HUES6 (cell line): ENCODE results near the gene CHTF18.
"Not testable (repeated sequence)": the region's sequence is repeated elsewhere in the genome, so short reads cannot be mapped to it uniquely, and the experiment has no call there.

Source experiments
- H3K27ac ChIP-seq: 2 replicates; pipeline ENCODE4 v1.7.0; 2013; ENCODE audit warnings: low read depth, mild to moderate bottlenecking, low read length, inconsistent platforms
- H3K27me3 ChIP-seq: 2 replicates; pipeline ENCODE4 v1.6.1; 2013; ENCODE audit warnings: low read length; ENCODE audit not compliant: control insufficient read depth, insufficient read depth
- H3K36me3 ChIP-seq: 2 replicates; pipeline ENCODE4 v1.6.1; 2013; ENCODE audit warnings: low read length; ENCODE audit not compliant: control insufficient read depth, insufficient read depth
- H3K4me1 ChIP-seq: 2 replicates; pipeline ENCODE4 v1.6.1; 2013; ENCODE audit warnings: low read length; ENCODE audit not compliant: control insufficient read depth, insufficient read depth
- H3K4me3 ChIP-seq: 2 replicates; pipeline ENCODE4 v1.5.1; 2013; ENCODE audit warnings: low read depth, low read length
- H3K9ac ChIP-seq: one replicate; pipeline ENCODE4 v1.6.1; 2013; ENCODE audit warnings: mild to moderate bottlenecking, low read length
- H3K9me3 ChIP-seq: 2 replicates; pipeline ENCODE4 v1.6.1; 2013; ENCODE audit warnings: low read depth, low read length; ENCODE audit not compliant: control insufficient read depth, insufficient read depth

CHTF18 gene

DNA sequence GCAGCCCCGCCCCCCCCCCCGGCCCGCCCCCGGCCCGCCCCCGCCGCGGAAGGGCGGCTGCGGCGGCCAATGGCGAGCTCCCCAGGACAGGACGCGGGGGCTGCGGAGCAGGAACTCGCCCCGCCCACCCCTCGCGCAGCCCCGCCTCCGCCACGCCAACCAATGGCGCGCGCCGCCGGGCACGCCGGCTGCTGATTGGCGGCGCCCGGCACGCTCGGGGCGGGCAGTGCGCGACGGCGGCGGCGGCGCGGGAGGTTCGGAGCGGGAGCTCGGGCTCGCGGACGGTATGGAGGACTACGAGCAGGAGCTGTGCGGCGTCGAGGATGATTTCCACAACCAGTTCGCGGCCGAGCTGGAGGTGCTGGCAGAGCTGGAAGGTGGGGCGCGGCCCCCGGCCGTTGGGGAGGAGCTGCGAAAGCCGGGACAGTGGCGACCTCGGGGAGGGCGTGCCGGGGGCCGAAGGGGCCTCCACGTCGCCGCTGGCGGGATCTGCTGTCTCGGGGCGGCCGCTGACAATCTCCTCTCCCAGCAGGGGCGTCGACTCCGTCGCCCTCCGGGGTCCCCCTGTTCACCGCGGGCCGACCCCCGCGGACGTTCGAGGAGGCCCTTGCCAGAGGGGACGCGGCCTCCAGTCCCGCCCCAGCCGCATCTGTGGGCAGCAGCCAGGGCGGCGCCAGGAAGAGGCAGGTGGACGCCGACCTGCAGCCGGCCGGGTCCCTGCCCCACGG is at the start of gene CHTF18:
CHTF18 (plus strand) TSS at position 222 of the 728 bp plus-strand sequence; CDS start at position 287, 65 bp downstream.
- Histone ChIP-seq H3K9me3 (no peaks in the 10 kb centered on the region), H3K27ac (peak within 1 kb of the TSS; percentile 88), H3K4me1 (peaks cover 5% of the 10 kb centered on the region; the same call in 1 of the 2 replicates), H3K27me3 (no peaks in the 10 kb centered on the region), H3K36me3 (peaks cover 55% of the 10 kb centered on the region), H3K4me3 (peak within 1 kb of the TSS; percentile 93), H3K9ac (peak within 1 kb of the TSS; percentile 86)

DNA sequence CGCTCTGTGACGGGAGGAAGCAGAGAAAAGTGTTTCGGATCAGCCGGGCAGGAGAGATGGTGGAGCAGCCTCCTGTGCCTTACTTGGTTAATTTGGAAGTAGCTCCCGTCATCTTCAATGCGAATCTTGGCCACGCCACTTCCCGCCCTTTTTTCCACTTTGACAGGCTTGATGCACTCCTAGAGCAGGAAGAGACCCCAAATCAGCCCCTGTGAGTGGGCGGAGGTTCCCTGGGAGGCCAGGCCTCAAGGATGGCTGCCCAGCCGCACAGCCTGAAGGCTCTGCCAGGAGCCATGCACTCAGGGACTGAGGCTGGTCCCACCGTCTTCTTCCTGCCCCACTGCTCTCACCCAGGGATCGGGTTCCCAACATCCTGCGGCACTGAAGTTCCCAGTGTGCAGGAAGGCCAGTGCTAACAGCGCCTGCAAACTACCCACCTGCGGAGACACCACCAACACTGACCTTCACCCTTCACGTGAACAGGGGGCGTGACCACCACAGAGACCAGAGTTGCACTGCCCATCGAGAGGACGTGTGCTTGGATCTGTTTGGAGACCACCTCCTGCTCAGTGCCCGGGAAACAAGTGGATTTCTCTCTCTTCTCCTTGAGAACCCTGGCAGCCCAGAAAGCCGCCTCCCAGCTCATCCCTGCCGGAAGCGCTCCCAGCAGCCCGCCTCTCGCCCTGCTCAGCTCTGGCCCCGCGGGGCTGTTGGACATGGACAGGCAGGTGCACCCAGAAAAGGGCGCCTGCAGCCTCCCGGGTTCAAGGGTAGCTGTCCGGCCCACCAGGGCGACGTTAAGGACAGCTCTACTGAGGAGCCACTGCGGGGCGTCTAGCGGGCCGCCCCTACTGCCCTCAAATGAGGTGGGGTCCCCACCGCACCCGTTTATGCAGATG is 48.6 kb upstream of the CHTF18 start:
- peak overlapping the region; percentile 56 for H3K9ac ChIP-seq
- no peak overlapping the region for H3K27ac ChIP-seq
- no peaks in the 10 kb centered on the region for H3K9me3 ChIP-seq
- H3K4me1 ChIP-seq, result peaks cover 11% of the 10 kb centered on the region
- no peaks in the 10 kb centered on the region for H3K27me3 ChIP-seq
- peaks cover 25% of the 10 kb centered on the region for H3K36me3 ChIP-seq
- H3K4me3 ChIP-seq, result peak overlapping the region; percentile 97

DNA sequence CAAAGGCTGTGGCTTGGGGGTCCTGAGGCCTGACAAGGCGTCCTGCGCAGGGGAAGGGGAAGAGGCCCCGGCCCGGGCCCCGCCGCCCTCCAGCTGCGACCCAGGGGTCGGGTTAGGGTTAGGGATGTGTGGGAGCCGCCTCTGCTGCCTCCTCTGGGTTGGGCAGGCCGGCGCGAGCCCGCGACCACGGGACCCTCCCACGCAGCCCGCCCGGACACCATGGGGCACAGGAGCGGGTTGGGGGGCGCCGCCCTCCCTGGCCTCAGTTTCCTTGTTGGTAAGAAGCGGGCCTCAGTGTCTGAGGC is 48.0 kb upstream of the CHTF18 start:
- Histone ChIP-seq H3K9ac (peak overlapping the region; percentile 56), H3K4me1 (peaks cover 11% of the 10 kb centered on the region), H3K4me3 (peak overlapping the region; percentile 97), H3K27ac (peak overlapping the region; percentile 82), H3K36me3 (peaks cover 19% of the 10 kb centered on the region), H3K9me3 (no peaks in the 10 kb centered on the region), H3K27me3 (no peaks in the 10 kb centered on the region)

DNA sequence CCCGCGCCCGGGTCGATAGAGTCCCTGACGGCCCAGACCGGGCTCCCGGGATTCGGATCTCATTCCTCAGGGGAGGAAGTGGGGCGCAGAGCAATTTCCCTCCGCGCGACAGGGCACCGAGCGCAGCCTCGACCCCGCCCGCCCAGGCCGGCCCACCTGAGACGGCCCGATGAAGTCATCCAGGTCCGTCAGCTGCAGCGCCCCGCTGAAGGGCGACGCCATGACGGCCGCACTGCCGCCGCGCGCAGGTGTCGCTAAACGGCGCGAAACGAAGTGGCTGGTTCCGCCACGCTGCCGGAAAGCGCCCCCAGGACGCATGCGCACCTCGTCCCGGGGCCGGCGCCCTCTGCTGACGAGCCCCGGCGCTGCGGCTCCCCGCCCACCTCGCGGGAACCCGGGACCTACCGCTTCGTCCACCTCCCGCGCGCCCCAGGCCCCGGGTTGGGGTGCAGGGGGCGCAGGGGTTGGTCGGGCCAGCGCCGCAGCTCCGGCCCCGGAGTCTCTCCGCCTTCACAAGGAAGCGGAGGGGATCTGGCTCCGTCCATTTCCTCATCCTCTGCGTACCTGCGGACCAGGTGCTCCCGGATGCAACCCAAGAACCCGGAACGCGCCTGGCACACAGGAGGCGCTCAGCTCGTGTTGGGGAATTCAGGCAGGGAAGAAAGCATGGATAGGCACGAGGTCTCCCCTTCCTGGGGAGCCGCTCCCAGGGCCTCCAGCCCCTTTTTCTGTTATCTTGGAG is 47.5 kb upstream of the CHTF18 start, which contains the start of gene CIAO3:
CIAO3 (minus strand) TSS at position 234 of the 742 bp plus-strand sequence; CDS start at position 222, 12 bp downstream.
- peaks cover 11% of the 10 kb centered on the region for H3K4me1 ChIP-seq
- peak within 1 kb of the TSS; percentile 87 for H3K27ac ChIP-seq
- H3K27me3 ChIP-seq, result no peaks in the 10 kb centered on the region
- H3K4me3 ChIP-seq, result peak within 1 kb of the TSS; percentile 97
- H3K9me3 ChIP-seq, result no peaks in the 10 kb centered on the region
- H3K9ac ChIP-seq, result peak within 1 kb of the TSS; percentile 83
- H3K36me3 ChIP-seq, result peaks cover 14% of the 10 kb centered on the region

DNA sequence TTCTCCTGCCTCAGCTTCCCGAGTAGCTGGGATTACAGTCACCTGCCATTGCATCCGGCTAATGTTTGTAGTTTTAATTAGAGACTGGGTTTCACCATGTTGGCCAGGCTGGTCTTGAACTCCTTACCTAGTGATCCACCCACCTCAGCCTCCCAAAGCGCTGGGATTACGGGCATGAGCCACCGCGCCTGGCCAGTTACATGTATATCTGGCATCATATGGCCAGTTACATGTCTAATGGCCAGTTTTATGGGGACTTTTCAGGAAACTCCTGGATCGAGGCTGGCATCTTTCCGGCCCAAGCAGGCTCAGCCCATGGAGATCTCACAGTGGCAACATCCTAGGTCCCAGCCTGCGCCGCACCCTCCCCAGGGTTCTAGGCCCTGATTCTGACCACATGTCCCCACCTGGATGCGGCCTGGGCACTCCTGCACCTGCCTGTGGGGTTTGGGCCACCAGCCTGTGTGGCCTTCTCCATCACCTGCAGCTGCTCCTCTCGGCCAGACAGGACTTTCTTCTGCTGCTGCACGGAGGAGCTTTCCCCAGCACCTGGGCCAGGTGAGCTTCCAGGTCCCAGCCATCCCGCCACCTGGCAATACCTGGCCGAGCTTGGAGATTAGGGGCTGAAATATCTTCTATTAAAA is 46.3 kb upstream of the CHTF18 start:
- Histone ChIP-seq H3K4me1 (peaks cover 11% of the 10 kb centered on the region), H3K4me3 (no peak overlapping the region), H3K9ac (no peak overlapping the region), H3K27ac (no peak overlapping the region), H3K36me3 (peaks cover 4% of the 10 kb centered on the region; the same call in 1 of the 2 replicates), H3K9me3 (no peaks in the 10 kb centered on the region), H3K27me3 (no peaks in the 10 kb centered on the region)

DNA sequence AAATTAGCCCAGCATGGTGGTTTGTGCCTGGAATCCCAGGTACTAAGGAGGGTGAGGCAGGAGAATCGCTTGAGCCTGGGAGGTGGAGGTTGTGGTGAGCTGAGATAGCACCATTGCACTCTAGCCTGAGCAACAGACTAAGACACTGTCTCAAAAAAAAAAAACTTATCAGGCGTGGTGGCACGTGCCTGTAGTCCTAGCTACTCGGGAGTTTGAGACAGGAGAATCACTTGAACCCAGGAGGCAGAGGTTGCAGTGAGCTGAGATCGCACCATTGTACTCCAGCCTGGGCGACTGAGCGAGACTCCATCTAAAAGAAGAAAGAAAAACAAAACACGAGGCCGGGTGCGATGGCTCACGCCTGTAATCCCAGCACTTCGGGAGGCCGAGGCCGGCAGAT is 45.5 kb upstream of the CHTF18 start:
- not testable (repeated sequence) for H3K9ac ChIP-seq, H3K36me3 ChIP-seq, H3K4me1 ChIP-seq

DNA sequence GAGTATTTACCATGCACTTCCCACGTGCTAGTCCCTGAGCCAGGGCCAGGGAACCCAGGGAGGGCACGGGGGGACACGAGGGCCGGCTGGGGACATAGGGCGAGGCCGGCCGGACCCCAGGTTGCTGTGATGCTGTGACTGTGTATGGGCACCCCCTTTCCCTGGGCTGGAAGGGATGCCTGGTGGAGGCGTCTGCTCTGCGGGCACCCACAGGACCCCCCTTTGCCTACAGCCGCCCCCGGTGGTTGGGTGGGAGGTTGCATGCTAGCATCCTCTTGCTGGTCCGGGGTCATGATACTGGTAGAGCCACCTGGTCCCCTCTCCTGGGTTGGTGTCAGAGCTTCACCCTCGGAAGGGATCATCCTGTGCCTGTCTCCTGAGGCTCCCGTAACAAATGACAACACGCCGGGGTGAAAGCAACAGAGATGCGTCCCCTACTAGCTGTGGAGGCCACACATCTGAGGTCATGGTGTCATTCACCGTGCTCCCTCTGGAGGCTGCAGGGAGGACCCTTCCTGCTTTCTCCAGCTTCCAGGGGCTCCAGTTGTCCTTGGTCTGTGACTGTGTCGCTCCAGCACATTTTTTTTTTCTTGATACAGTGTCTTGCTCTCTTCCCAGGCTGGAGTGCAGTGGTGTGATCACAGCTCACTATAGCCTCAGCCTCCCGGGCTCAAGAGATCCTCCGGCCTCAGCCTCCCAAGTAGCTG is 44.5 kb upstream of the CHTF18 start:
- no peak overlapping the region for H3K27ac ChIP-seq
- H3K36me3 ChIP-seq, result no peaks in the 10 kb centered on the region
- no peaks in the 10 kb centered on the region for H3K9me3 ChIP-seq
- no peak overlapping the region for H3K9ac ChIP-seq
- no peak overlapping the region for H3K4me3 ChIP-seq
- no peaks in the 10 kb centered on the region for H3K27me3 ChIP-seq
- peaks cover 4% of the 10 kb centered on the region; the same call in 1 of the 2 replicates for H3K4me1 ChIP-seq

More for the DNA sequence above, 45.5 kb upstream of the CHTF18 start:
- H3K27me3 ChIP-seq, H3K4me3 ChIP-seq, H3K27ac ChIP-seq, H3K9me3 ChIP-seq: not testable (repeated sequence)

DNA sequence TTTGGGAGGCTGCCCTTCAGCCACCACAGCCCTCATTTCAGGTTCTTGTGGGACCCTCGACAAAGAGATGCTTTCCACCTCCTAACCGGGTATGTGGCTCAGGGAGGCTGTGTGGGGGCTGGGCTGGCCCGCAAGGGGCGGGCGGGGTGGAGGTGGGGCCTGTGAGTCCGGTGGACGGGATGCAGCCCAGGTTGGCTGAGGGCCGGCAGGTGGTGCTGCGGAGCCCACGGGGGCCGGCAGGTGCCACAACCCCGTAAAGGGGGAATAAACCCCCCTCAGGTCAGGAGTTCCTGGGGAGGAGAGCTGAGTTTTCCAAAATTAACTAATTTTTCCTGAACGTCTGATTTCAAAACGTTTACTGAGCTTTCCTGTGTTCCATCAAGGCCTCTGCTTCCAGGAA is 42.7 kb upstream of the CHTF18 start:
- no peaks in the 10 kb centered on the region for H3K36me3 ChIP-seq
- H3K9ac ChIP-seq, result no peak overlapping the region
- no peak overlapping the region for H3K4me3 ChIP-seq
- no peaks in the 10 kb centered on the region for H3K27me3 ChIP-seq
- H3K9me3 ChIP-seq, result no peaks in the 10 kb centered on the region
- no peak overlapping the region for H3K27ac ChIP-seq
- H3K4me1 ChIP-seq, result peaks cover 2% of the 10 kb centered on the region

DNA sequence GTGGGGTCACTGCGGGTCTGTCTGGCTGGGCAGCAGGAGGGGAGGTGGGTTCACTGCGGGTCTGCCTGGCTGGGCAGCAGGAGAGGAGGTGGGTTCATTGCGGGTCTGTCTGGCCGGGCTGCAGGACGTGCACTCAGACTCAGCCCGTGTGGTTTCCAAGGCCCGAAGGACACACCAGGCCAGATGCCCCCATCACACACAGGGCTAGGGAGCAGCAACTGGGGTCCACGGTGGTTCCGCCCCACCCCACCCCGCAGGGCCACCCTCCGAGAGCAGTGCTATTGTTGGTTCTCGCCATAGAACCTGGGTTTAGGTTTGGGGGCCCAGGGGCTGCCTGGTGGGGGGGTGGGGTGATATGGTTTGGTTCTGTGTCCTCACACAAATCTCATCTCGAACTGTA is 41.8 kb upstream of the CHTF18 start:
- Histone ChIP-seq H3K4me1 (peaks cover 11% of the 10 kb centered on the region), H3K27me3 (0 out of 2 replicates have a peak, but pooled peaks cover under 1% of the 10 kb centered on the region), H3K9ac (no peak overlapping the region), H3K9me3 (no peaks in the 10 kb centered on the region), H3K36me3 (no peaks in the 10 kb centered on the region), H3K4me3 (no peak overlapping the region), H3K27ac (no peak overlapping the region)
